GM21526 (cell line): ENCODE measurements around the gene FOXA3.
A peak's percentile ranks its signal among the peaks of the same experiment; 100 is the strongest.
"Not testable (repeated sequence)": the region's sequence is repeated elsewhere in the genome, so short reads cannot be mapped to it uniquely, and the experiment has no call there.

Source experiments
- ATAC-seq: cut with Tn5 transposase; IDR thresholded peaks from one replicate; pipeline ENCODE4 v1.9.1; 2021; ENCODE audit warnings: moderate library complexity; ENCODE audit not compliant: unreplicated experiment, low FRiP score

The FOXA3 gene

GRCh38 chr19:45886427-45887199 is 22.5 kb downstream of the FOXA3 start:
- ATAC-seq, result peak; percentile 46

GRCh38 chr19:45887200-45887710 is 23.1 kb downstream of the FOXA3 start:
- no peak for ATAC-seq

- ATAC-seq, result no peak
Measured at GRCh38 chr19:45889210-45889885, 25.2 kb downstream of the FOXA3 start.

GRCh38 chr19:45890877-45891276 is 26.8 kb downstream of the FOXA3 start:
- ATAC-seq, result no peak

GRCh38 chr19:45895519-45895972 is 31.4 kb downstream of the FOXA3 start:
- ATAC-seq, result no peak

GRCh38 chr19:45895983-45896599 is 32.0 kb downstream of the FOXA3 start:
- not testable (repeated sequence) for ATAC-seq

- ATAC-seq, result no peak
Measured at GRCh38 chr19:45897261-45897812, 33.2 kb downstream of the FOXA3 start.

GRCh38 chr19:45899253-45899652 is 35.1 kb downstream of the FOXA3 start:
- ATAC-seq, result no peak

GRCh38 chr19:45899919-45900589 is 35.9 kb downstream of the FOXA3 start:
- ATAC-seq, result no peak

- ATAC-seq, result no peak
Measured at GRCh38 chr19:45900738-45901431, 36.8 kb downstream of the FOXA3 start.

- no peak for ATAC-seq
Measured at GRCh38 chr19:45901432-45901911, 37.3 kb downstream of the FOXA3 start.

GRCh38 chr19:45901912-45902650 is 38.0 kb downstream of the FOXA3 start, which contains the start of gene MYPOP:
Gene MYPOP (minus strand): TSS chr19:45902613. CDS start chr19:45901773, 840 bp downstream.
- ATAC-seq, result no peak

GRCh38 chr19:45902651-45903625 is 38.8 kb downstream of the FOXA3 start:
- ATAC-seq, result peak; percentile 89

GRCh38 chr19:45905011-45905410 is 40.9 kb downstream of the FOXA3 start:
- ATAC-seq, result no peak

GRCh38 chr19:45906221-45906620 is 42.1 kb downstream of the FOXA3 start:
- no peak for ATAC-seq

GRCh38 chr19:45908956-45909355 is 44.8 kb downstream of the FOXA3 start:
- ATAC-seq, result no peak

GRCh38 chr19:45911291-45911690 is 47.2 kb downstream of the FOXA3 start:
- no peak for ATAC-seq
